ENCODE data around the gene STEAP3. TPM values are rescaled to one million over a fixed set of nuclear protein-coding genes. Genes with fewer than 3 reads are reported as not detected.

The STEAP3 gene
- polyA plus RNA-seq, 1 donor from 2014 or later = not detected

DNA sequence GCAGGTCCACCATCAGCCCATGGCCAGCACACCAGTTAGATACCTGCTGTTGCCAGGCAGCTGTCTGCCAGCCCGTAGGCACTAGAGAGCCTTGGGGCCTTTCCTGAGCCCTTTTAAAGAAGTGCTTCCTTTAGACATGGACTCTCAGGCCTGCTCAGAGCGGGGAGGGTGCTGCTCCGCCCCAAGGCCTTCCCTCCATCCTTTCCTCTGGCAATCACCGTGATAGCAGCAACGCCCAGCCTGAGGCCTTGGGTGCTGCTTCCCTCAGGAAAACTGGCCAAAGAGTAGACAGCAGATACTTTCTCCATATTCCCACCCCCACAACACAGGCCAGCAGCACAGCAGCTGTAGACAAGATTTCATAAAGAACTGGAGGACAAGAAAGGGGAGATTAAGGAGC is 42.7 kb upstream of the STEAP3 start:
- Histone ChIP-seq H3K9me3 (ENCODE audit: low read length) (no peaks in the 10 kb centered on the region), H3K9me2 (ENCODE audit: insufficient read depth, low read length) (no peaks in the 10 kb centered on the region), H3K27ac (ENCODE audit: low read length) (no peak overlapping the region), H3K4me3 (ENCODE audit: low read length) (no peak overlapping the region), H3K9ac (ENCODE audit: low read length) (no peak overlapping the region), H3K27me3 (ENCODE audit: insufficient read depth, low read depth, low read length) (no peaks in the 10 kb centered on the region), H3F3A (ENCODE audit: insufficient read depth, low read length, poor library complexity, severe bottlenecking) (no peaks in the 10 kb centered on the region), H3K4me2 (ENCODE audit: low read length) (no peak overlapping the region), H4K20me1 (ENCODE audit: insufficient read depth) (no peaks in the 10 kb centered on the region), H3K36me3 (ENCODE audit: insufficient read depth, low read length) (no peaks in the 10 kb centered on the region), H2AFZ (ENCODE audit: low read depth, low read length) (no peak overlapping the region), H3K79me2 (replicated peaks; ENCODE audit: insufficient read depth, low read length) (no peaks in the 10 kb centered on the region)
- TF ChIP-seq, protein P1, sequence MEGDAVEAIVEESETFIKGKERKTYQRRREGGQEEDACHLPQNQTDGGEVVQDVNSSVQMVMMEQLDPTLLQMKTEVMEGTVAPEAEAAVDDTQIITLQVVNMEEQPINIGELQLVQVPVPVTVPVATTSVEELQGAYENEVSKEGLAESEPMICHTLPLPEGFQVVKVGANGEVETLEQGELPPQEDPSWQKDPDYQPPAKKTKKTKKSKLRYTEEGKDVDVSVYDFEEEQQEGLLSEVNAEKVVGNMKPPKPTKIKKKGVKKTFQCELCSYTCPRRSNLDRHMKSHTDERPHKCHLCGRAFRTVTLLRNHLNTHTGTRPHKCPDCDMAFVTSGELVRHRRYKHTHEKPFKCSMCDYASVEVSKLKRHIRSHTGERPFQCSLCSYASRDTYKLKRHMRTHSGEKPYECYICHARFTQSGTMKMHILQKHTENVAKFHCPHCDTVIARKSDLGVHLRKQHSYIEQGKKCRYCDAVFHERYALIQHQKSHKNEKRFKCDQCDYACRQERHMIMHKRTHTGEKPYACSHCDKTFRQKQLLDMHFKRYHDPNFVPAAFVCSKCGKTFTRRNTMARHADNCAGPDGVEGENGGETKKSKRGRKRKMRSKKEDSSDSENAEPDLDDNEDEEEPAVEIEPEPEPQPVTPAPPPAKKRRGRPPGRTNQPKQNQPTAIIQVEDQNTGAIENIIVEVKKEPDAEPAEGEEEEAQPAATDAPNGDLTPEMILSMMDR (IDR thresholded peaks at IDR 0.05; ENCODE audit: poor library complexity, severe bottlenecking) = no peak
- TF ChIP-seq EZH2 (IDR thresholded peaks at IDR 0.05; ENCODE audit: borderline replicate concordance, insufficient read depth, low read length, poor library complexity, severe bottlenecking) = no peak
- TF ChIP-seq EP300 (conservative IDR thresholded peaks at IDR 0.05; ENCODE audit: poor library complexity, severe bottlenecking) = no peak
- TF ChIP-seq POLR2AphosphoS5 (IDR thresholded peaks at IDR 0.05) = no peak
- no peak for TF ChIP-seq SMC3 (conservative IDR thresholded peaks at IDR 0.05; ENCODE audit: poor library complexity)
- TF ChIP-seq, protein P2, sequence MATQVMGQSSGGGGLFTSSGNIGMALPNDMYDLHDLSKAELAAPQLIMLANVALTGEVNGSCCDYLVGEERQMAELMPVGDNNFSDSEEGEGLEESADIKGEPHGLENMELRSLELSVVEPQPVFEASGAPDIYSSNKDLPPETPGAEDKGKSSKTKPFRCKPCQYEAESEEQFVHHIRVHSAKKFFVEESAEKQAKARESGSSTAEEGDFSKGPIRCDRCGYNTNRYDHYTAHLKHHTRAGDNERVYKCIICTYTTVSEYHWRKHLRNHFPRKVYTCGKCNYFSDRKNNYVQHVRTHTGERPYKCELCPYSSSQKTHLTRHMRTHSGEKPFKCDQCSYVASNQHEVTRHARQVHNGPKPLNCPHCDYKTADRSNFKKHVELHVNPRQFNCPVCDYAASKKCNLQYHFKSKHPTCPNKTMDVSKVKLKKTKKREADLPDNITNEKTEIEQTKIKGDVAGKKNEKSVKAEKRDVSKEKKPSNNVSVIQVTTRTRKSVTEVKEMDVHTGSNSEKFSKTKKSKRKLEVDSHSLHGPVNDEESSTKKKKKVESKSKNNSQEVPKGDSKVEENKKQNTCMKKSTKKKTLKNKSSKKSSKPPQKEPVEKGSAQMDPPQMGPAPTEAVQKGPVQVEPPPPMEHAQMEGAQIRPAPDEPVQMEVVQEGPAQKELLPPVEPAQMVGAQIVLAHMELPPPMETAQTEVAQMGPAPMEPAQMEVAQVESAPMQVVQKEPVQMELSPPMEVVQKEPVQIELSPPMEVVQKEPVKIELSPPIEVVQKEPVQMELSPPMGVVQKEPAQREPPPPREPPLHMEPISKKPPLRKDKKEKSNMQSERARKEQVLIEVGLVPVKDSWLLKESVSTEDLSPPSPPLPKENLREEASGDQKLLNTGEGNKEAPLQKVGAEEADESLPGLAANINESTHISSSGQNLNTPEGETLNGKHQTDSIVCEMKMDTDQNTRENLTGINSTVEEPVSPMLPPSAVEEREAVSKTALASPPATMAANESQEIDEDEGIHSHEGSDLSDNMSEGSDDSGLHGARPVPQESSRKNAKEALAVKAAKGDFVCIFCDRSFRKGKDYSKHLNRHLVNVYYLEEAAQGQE (IDR thresholded peaks at IDR 0.05; ENCODE audit: borderline replicate concordance) = no peak
- no peak for TF ChIP-seq MXI1 (conservative IDR thresholded peaks at IDR 0.05; ENCODE audit: poor library complexity, severe bottlenecking)
- no peak for TF ChIP-seq RAD21 (conservative IDR thresholded peaks at IDR 0.05)
- no peak for TF ChIP-seq TAF1 (IDR thresholded peaks at IDR 0.05; ENCODE audit: low read depth)

DNA sequence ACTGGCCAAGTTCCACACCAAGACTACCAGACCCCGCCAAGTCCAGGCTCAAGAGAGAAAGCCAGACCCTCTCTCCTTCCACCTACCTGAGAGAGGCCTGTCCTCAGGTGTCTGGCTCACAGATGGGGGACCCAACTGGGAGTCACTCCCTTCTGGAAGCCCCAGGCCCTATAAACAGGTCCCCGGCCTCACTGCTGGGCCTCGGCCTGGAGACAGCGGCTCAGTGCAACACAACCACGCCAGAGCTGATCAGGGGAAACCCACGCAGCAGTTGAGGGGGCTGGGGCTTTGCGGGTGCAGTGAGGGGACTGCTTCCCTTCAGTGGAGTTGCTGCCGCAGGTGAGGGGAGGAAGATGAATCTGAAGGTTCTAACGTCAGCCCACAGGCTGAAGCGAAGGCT is 42.2 kb upstream of the STEAP3 start:
- Histone ChIP-seq H3K9me3 (ENCODE audit: low read length) (no peaks in the 10 kb centered on the region), H4K20me1 (ENCODE audit: insufficient read depth) (no peaks in the 10 kb centered on the region), H3K9ac (ENCODE audit: low read length) (no peak overlapping the region), H3K79me2 (replicated peaks; ENCODE audit: insufficient read depth, low read length) (no peaks in the 10 kb centered on the region), H3K9me2 (ENCODE audit: insufficient read depth, low read length) (no peaks in the 10 kb centered on the region), H3K4me2 (ENCODE audit: low read length) (no peak overlapping the region), H3K27me3 (ENCODE audit: insufficient read depth, low read depth, low read length) (no peaks in the 10 kb centered on the region), H2AFZ (ENCODE audit: low read depth, low read length) (no peak overlapping the region), H3F3A (ENCODE audit: insufficient read depth, low read length, poor library complexity, severe bottlenecking) (no peaks in the 10 kb centered on the region), H3K36me3 (ENCODE audit: insufficient read depth, low read length) (no peaks in the 10 kb centered on the region), H3K4me3 (ENCODE audit: low read length) (no peak overlapping the region), H3K27ac (ENCODE audit: low read length) (no peak overlapping the region)
- no peak for TF ChIP-seq TAF1 (IDR thresholded peaks at IDR 0.05; ENCODE audit: low read depth)
- no peak for TF ChIP-seq SMC3 (conservative IDR thresholded peaks at IDR 0.05; ENCODE audit: poor library complexity)
- no peak for TF ChIP-seq EZH2 (IDR thresholded peaks at IDR 0.05; ENCODE audit: borderline replicate concordance, insufficient read depth, low read length, poor library complexity, severe bottlenecking)
- TF ChIP-seq, protein P2 (IDR thresholded peaks at IDR 0.05; ENCODE audit: borderline replicate concordance) = no peak
